ENCODE data around the gene MPG.

The MPG gene

DNA sequence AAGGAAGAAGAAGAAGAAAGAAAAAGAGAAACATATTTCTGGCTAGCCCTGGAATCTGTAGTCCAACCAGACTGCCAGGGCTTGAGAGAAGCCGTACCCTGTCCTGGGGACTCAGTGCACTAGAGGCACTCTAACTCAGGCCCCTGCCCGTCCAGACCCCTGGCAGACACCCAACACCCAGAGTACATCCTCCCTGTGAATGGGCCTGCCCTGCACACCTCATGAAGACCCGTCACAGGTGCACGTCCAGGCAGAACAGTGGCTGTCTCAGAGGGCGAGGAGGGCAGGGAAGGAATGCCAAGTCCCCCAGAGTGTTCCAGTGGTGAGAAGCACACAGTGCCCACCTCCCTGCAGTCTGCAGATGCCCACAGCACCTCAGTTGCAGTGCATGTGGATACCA is 23.0 kb downstream of the MPG start:
- no peak overlapping the region for H2BK120ac ChIP-seq (ENCODE audit: insufficient read depth, low read length, poor library complexity)
- H3K23ac ChIP-seq (ENCODE audit: low read length), result no peak overlapping the region
- no peak for DNase-seq
- H2AK5ac ChIP-seq (ENCODE audit: low read length), result no peak overlapping the region
- no peak overlapping the region for H2BK12ac ChIP-seq (ENCODE audit: low read length)
- H4K91ac ChIP-seq (ENCODE audit: low read depth, low read length), result no peak overlapping the region
- peaks cover 2% of the 10 kb centered on the region for H3K9me3 ChIP-seq (ENCODE audit: insufficient read depth, low read depth, low read length)
- no peak overlapping the region for H2BK5ac ChIP-seq (ENCODE audit: low read depth, low read length, poor library complexity)
- no peak overlapping the region for H4K12ac ChIP-seq (ENCODE audit: low read depth, low read length)
- no peak overlapping the region for H3K4me2 ChIP-seq (ENCODE audit: low read length)
- H3K4me1 ChIP-seq (ENCODE audit: control insufficient read depth in 1 of 2, insufficient read depth in 2 of 2, low read length in 2 of 2), result peaks cover 0 to 3% of the 10 kb centered on the region in 2 experiments
- H3K4ac ChIP-seq (ENCODE audit: low read depth, low read length), result no peak overlapping the region
- H3K18ac ChIP-seq (ENCODE audit: low read length), result no peak overlapping the region
- H4K8ac ChIP-seq (ENCODE audit: low read depth, low read length), result no peak overlapping the region
- H3K9ac ChIP-seq (ENCODE audit: low read length), result no peak overlapping the region
- no peak overlapping the region for H3K27ac ChIP-seq (ENCODE audit: low read depth, low read length)
- no peaks in the 10 kb centered on the region for H3K79me1 ChIP-seq (ENCODE audit: low read length)
- H3K36me3 ChIP-seq (ENCODE audit: control insufficient read depth in 1 of 2, insufficient read depth in 2 of 2, low read length in 2 of 2), result peaks cover 10 to 35% of the 10 kb centered on the region in 2 experiments
- H3K79me2 ChIP-seq (ENCODE audit: control insufficient read depth, insufficient read depth, low read length, poor library complexity), result no peaks in the 10 kb centered on the region
- no CpG with 5 or more reads among the region's 5 CpGs for WGBS (ENCODE audit: extremely low coverage, insufficient coverage, insufficient read length)
- H3K27me3 ChIP-seq (ENCODE audit: insufficient read depth, low read length), result no peaks in the 10 kb centered on the region
- H2AFZ ChIP-seq (ENCODE audit: insufficient read depth, low read length, poor library complexity), result no peak overlapping the region
- H3K4me3 ChIP-seq (ENCODE audit: low read depth, low read length), result no peak overlapping the region
- H3K14ac ChIP-seq (ENCODE audit: low read length), result no peak overlapping the region

GRCh38 chr16:101586-101985 is 23.6 kb downstream of the MPG start:
- Histone ChIP-seq H3K36me3 (ENCODE audit: control insufficient read depth in 1 of 2, insufficient read depth in 2 of 2, low read length in 2 of 2) (peaks cover 10 to 32% of the 10 kb centered on the region in 2 experiments), H3K4me2 (ENCODE audit: low read length) (no peak overlapping the region), H2AK5ac (ENCODE audit: low read length) (no peak overlapping the region), H3K79me2 (ENCODE audit: control insufficient read depth, insufficient read depth, low read length, poor library complexity) (no peaks in the 10 kb centered on the region), H4K91ac (ENCODE audit: low read depth, low read length) (no peak overlapping the region), H3K14ac (ENCODE audit: low read length) (no peak overlapping the region), H2AFZ (ENCODE audit: insufficient read depth, low read length, poor library complexity) (no peak overlapping the region), H3K27me3 (ENCODE audit: insufficient read depth, low read length) (no peaks in the 10 kb centered on the region), H4K8ac (ENCODE audit: low read depth, low read length) (no peak overlapping the region), H3K27ac (ENCODE audit: low read depth, low read length) (no peak overlapping the region), H3K18ac (ENCODE audit: low read length) (no peak overlapping the region), H3K23ac (ENCODE audit: low read length) (no peak overlapping the region), H2BK120ac (ENCODE audit: insufficient read depth, low read length, poor library complexity) (no peak overlapping the region), H3K4me3 (ENCODE audit: low read depth, low read length) (no peak overlapping the region), H3K4ac (ENCODE audit: low read depth, low read length) (no peak overlapping the region), H3K4me1 (ENCODE audit: control insufficient read depth in 1 of 2, insufficient read depth in 2 of 2, low read length in 2 of 2) (peaks cover 0 to 3% of the 10 kb centered on the region in 2 experiments), H2BK12ac (ENCODE audit: low read length) (no peak overlapping the region), H3K9me3 (ENCODE audit: insufficient read depth, low read depth, low read length) (peaks cover 2% of the 10 kb centered on the region), H3K9ac (ENCODE audit: low read length) (no peak overlapping the region), H3K79me1 (ENCODE audit: low read length) (no peaks in the 10 kb centered on the region), H4K12ac (ENCODE audit: low read depth, low read length) (no peak overlapping the region), H2BK5ac (ENCODE audit: low read depth, low read length, poor library complexity) (no peak overlapping the region)
- no CpG with 5 or more reads among the region's 6 CpGs for WGBS (ENCODE audit: extremely low coverage, insufficient coverage, insufficient read length)
- no peak for DNase-seq

GRCh38 chr16:102060-102855 is 24.2 kb downstream of the MPG start:
- Histone ChIP-seq H4K8ac (ENCODE audit: low read depth, low read length) (no peak overlapping the region), H3K79me2 (ENCODE audit: control insufficient read depth, insufficient read depth, low read length, poor library complexity) (no peaks in the 10 kb centered on the region)
- DNase-seq, result no peak

GRCh38 chr16:104355-104754 is 26.3 kb downstream of the MPG start:
- no peak overlapping the region for H4K91ac ChIP-seq (ENCODE audit: low read depth, low read length)
- no peak for DNase-seq
- no peak overlapping the region for H3K4ac ChIP-seq (ENCODE audit: low read depth, low read length)
- no peak overlapping the region for H3K4me2 ChIP-seq (ENCODE audit: low read length)
- H2AFZ ChIP-seq (ENCODE audit: insufficient read depth, low read length, poor library complexity), result no peak overlapping the region
- no peaks in the 10 kb centered on the region for H3K79me1 ChIP-seq (ENCODE audit: low read length)
- no peak overlapping the region for H3K18ac ChIP-seq (ENCODE audit: low read length)
- H3K4me3 ChIP-seq (ENCODE audit: low read depth, low read length), result no peak overlapping the region
- no peaks in the 10 kb centered on the region for H3K27me3 ChIP-seq (ENCODE audit: insufficient read depth, low read length)
- no peak overlapping the region for H2BK120ac ChIP-seq (ENCODE audit: insufficient read depth, low read length, poor library complexity)
- H4K12ac ChIP-seq (ENCODE audit: low read depth, low read length), result no peak overlapping the region
- WGBS (ENCODE audit: extremely low coverage, insufficient coverage, insufficient read length), result no CpG with 5 or more reads among the region's 5 CpGs
- H3K14ac ChIP-seq (ENCODE audit: low read length), result no peak overlapping the region
- H3K23ac ChIP-seq (ENCODE audit: low read length), result no peak overlapping the region
- no peak overlapping the region for H4K8ac ChIP-seq (ENCODE audit: low read depth, low read length)
- H3K9ac ChIP-seq (ENCODE audit: low read length), result peak overlapping the region; percentile 33
- H3K9me3 ChIP-seq (ENCODE audit: insufficient read depth, low read depth, low read length), result peaks cover 3% of the 10 kb centered on the region
- H3K79me2 ChIP-seq (ENCODE audit: control insufficient read depth, insufficient read depth, low read length, poor library complexity), result no peaks in the 10 kb centered on the region
- peaks cover 8 to 30% of the 10 kb centered on the region in 2 experiments for H3K36me3 ChIP-seq (ENCODE audit: control insufficient read depth in 1 of 2, insufficient read depth in 2 of 2, low read length in 2 of 2)
- H2AK5ac ChIP-seq (ENCODE audit: low read length), result no peak overlapping the region
- H2BK5ac ChIP-seq (ENCODE audit: low read depth, low read length, poor library complexity), result no peak overlapping the region
- no peak overlapping the region for H3K27ac ChIP-seq (ENCODE audit: low read depth, low read length)
- no peak overlapping the region for H2BK12ac ChIP-seq (ENCODE audit: low read length)
- no peaks in the 10 kb centered on the region for H3K4me1 ChIP-seq (ENCODE audit: control insufficient read depth in 1 of 2, insufficient read depth in 2 of 2, low read length in 2 of 2)

More at GRCh38 chr16:102060-102855, 24.2 kb downstream of the MPG start:
- Histone ChIP-seq H3K23ac (ENCODE audit: low read length) (no peak overlapping the region), H3K4me3 (ENCODE audit: low read depth, low read length) (no peak overlapping the region), H3K27me3 (ENCODE audit: insufficient read depth, low read length) (no peaks in the 10 kb centered on the region), H3K9me3 (ENCODE audit: insufficient read depth, low read depth, low read length) (peaks cover 2% of the 10 kb centered on the region), H3K14ac (ENCODE audit: low read length) (no peak overlapping the region), H3K4me2 (ENCODE audit: low read length) (no peak overlapping the region), H3K4ac (ENCODE audit: low read depth, low read length) (no peak overlapping the region), H3K4me1 (ENCODE audit: control insufficient read depth in 1 of 2, insufficient read depth in 2 of 2, low read length in 2 of 2) (peaks cover 0 to 3% of the 10 kb centered on the region in 2 experiments), H3K9ac (ENCODE audit: low read length) (no peak overlapping the region), H2BK5ac (ENCODE audit: low read depth, low read length, poor library complexity) (no peak overlapping the region), H2AK5ac (ENCODE audit: low read length) (no peak overlapping the region), H2AFZ (ENCODE audit: insufficient read depth, low read length, poor library complexity) (no peak overlapping the region), H2BK120ac (ENCODE audit: insufficient read depth, low read length, poor library complexity) (no peak overlapping the region), H2BK12ac (ENCODE audit: low read length) (no peak overlapping the region), H3K18ac (ENCODE audit: low read length) (no peak overlapping the region), H4K91ac (ENCODE audit: low read depth, low read length) (no peak overlapping the region), H3K79me1 (ENCODE audit: low read length) (no peaks in the 10 kb centered on the region), H3K36me3 (ENCODE audit: control insufficient read depth in 1 of 2, insufficient read depth in 2 of 2, low read length in 2 of 2) (peaks cover 10 to 35% of the 10 kb centered on the region in 2 experiments), H3K27ac (ENCODE audit: low read depth, low read length) (no peak overlapping the region), H4K12ac (ENCODE audit: low read depth, low read length) (no peak overlapping the region)
- no CpG with 5 or more reads among the region's 19 CpGs for WGBS (ENCODE audit: extremely low coverage, insufficient coverage, insufficient read length)
